HEK293 (cell line): ENCODE data around the gene CCHCR1.

Experiments used
- GLIS2 ChIP-seq: fragments of 450-650 bp; formaldehyde crosslinking; IDR thresholded peaks from 2 replicates; pipeline ENCODE4 v1.5.1; 2016; ENCODE audit warnings: missing biosample characterization, missing genetic modification characterization
- HOXC10 ChIP-seq: sonication (generic); formaldehyde crosslinking; IDR thresholded peaks from 2 replicates; pipeline ENCODE4 v1.8.1; 2023; ENCODE audit warnings: mild to moderate bottlenecking, missing genetic modification reagents
- KLF10 ChIP-seq: fragments of 450-650 bp; IDR thresholded peaks from 2 replicates; pipeline ENCODE4 v1.5.1; 2018; ENCODE audit warnings: missing biosample characterization, mild to moderate bottlenecking, missing genetic modification characterization
- KLF9 ChIP-seq: fragments of 450-650 bp; formaldehyde crosslinking; IDR thresholded peaks from 2 replicates; pipeline ENCODE4 v1.5.1; 2016; ENCODE audit warnings: missing biosample characterization, missing genetic modification characterization, low read depth
- RBAK ChIP-seq: fragments of 450-650 bp; formaldehyde crosslinking; IDR thresholded peaks from 2 replicates; pipeline ENCODE4 v1.5.1; 2016; ENCODE audit warnings: missing biosample characterization, missing genetic modification characterization
- SCRT2 ChIP-seq: fragments of 450-650 bp; formaldehyde crosslinking; IDR thresholded peaks from 2 replicates; pipeline ENCODE4 v1.5.1; 2016; ENCODE audit warnings: missing biosample characterization, missing genetic modification characterization
- SETDB1 ChIP-seq: IDR thresholded peaks from one replicate; pipeline ENCODE4 v1.6.1; 2017; ENCODE audit warnings: mild to moderate bottlenecking, low read length, moderate library complexity, mixed read lengths; ENCODE audit not compliant: insufficient read length
- ZBTB17 ChIP-seq: fragments of 450-650 bp; formaldehyde crosslinking; IDR thresholded peaks from 2 replicates; pipeline ENCODE4 v1.5.1; 2016; ENCODE audit warnings: missing biosample characterization, missing genetic modification characterization
- ZBTB7A ChIP-seq: fragments of 450-650 bp; formaldehyde crosslinking; IDR thresholded peaks from 2 replicates; pipeline ENCODE4 v1.5.1; 2016; ENCODE audit warnings: low read depth, missing biosample characterization, missing genetic modification characterization
- ZFP37 ChIP-seq: fragments of 450-650 bp; formaldehyde crosslinking; IDR thresholded peaks from 2 replicates; pipeline ENCODE4 v1.5.1; 2016; ENCODE audit warnings: missing biosample characterization, missing genetic modification characterization
- ZFP69B ChIP-seq: fragments of 450-650 bp; formaldehyde crosslinking; IDR thresholded peaks from 2 replicates; pipeline ENCODE4 v1.5.1; 2016; ENCODE audit warnings: missing biosample characterization, missing genetic modification characterization
- ZNF121 ChIP-seq: fragments of 450-650 bp; formaldehyde crosslinking; IDR thresholded peaks from 2 replicates; pipeline ENCODE4 v1.5.1; 2016; ENCODE audit warnings: missing biosample characterization, missing genetic modification characterization
- ZNF138 ChIP-seq: fragments of 450-650 bp; formaldehyde crosslinking; IDR thresholded peaks from 2 replicates; pipeline ENCODE4 v1.5.1; 2016; ENCODE audit warnings: missing biosample characterization, missing genetic modification characterization, borderline replicate concordance
- ZNF16 ChIP-seq: fragments of 450-650 bp; formaldehyde crosslinking; IDR thresholded peaks from 2 replicates; pipeline ENCODE4 v1.5.1; 2016; ENCODE audit warnings: low read depth, missing biosample characterization, missing genetic modification characterization
- ZNF335 ChIP-seq: fragments of 450-650 bp; formaldehyde crosslinking; conservative IDR thresholded peaks from 2 replicates; pipeline ENCODE4 v1.5.1; 2016; ENCODE audit warnings: missing biosample characterization, missing genetic modification characterization
- ZNF350 ChIP-seq: fragments of 450-650 bp; formaldehyde crosslinking; IDR thresholded peaks from 2 replicates; pipeline ENCODE4 v1.5.0; 2017; ENCODE audit warnings: missing biosample characterization, mild to moderate bottlenecking, missing genetic modification characterization
- ZNF354C ChIP-seq: fragments of 450-650 bp; formaldehyde crosslinking; IDR thresholded peaks from 2 replicates; pipeline ENCODE4 v1.5.1; 2016; ENCODE audit warnings: missing biosample characterization, missing genetic modification characterization, low read depth, borderline replicate concordance
- ZNF514 ChIP-seq: fragments of 450-650 bp; formaldehyde crosslinking; IDR thresholded peaks from 2 replicates; pipeline ENCODE4 v1.5.1; 2016; ENCODE audit warnings: missing biosample characterization, missing genetic modification characterization
- ZNF621 ChIP-seq: fragments of 450-650 bp; formaldehyde crosslinking; IDR thresholded peaks from 2 replicates; pipeline ENCODE4 v1.5.1; 2017; ENCODE audit warnings: missing biosample characterization, missing genetic modification characterization
- TF ChIP-seq, protein P1 (sequence below): fragments of 450-650 bp; formaldehyde crosslinking; IDR thresholded peaks from 2 replicates; pipeline ENCODE4 v1.5.1; 2016; ENCODE audit warnings: missing biosample characterization, missing genetic modification characterization, low read depth
- TF ChIP-seq, protein P2 (sequence below): fragments of 450-650 bp; formaldehyde crosslinking; IDR thresholded peaks from 2 replicates; pipeline ENCODE4 v1.5.1; 2016; ENCODE audit warnings: missing biosample characterization, missing genetic modification characterization, borderline replicate concordance
- TF ChIP-seq, protein P3 (sequence below): fragments of 450-650 bp; formaldehyde crosslinking; conservative IDR thresholded peaks from 2 replicates; pipeline ENCODE4 v1.5.1; 2016; ENCODE audit warnings: low read depth, missing biosample characterization, missing genetic modification characterization
- TF ChIP-seq, protein P4 (sequence below): fragments of 450-650 bp; formaldehyde crosslinking; IDR thresholded peaks from 2 replicates; pipeline ENCODE4 v1.5.1; 2016; ENCODE audit warnings: missing biosample characterization, missing genetic modification characterization
- TF ChIP-seq, protein P5 (sequence below): fragments of 450-650 bp; formaldehyde crosslinking; IDR thresholded peaks from 2 replicates; pipeline ENCODE4 v1.5.1; 2016; ENCODE audit warnings: missing biosample characterization, missing genetic modification characterization

Gene CCHCR1

DNA sequence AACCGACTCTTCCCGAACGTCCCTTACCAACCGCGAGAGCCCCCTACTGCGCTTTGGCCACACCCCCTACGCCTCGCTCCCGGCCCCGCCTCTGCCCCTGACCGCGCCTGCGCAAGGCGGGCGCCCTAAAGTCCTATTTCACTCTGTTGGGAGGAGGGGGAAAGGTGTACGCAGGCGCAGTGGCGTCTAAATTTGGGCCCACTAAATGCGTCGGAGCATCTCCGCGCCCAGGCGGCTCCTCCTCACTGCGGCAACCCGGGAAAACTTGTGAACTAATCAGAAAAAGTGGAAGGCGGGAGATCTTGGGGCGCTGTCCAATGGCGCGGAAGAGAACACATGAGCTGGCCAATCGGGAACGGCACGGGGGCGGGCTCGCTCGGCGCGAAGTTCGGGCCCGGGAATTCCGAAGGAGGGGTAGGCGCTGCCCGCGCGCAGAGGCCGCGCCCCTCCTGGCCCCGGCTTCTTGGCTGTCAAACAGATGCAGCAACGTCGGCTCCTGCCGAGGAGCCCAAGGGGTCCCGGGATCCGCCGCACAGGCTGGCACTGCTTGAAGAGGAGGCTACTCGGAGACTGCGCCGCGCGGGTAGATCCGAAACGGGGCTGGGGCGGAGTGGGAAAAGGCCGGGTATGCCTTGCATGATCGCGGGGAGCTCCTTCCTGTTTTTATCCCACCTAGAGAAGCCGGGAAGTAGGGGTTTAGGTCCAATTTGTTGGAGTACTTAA lies 699 bp upstream of the CCHCR1 start, which contains the start of gene TCF19 (continued):
- TF ChIP-seq ZNF514 (tag by site-specific recombination): no peak
- peak; percentile 95 for TF ChIP-seq KLF9 (tag by site-specific recombination)
- TF ChIP-seq, protein P1, sequence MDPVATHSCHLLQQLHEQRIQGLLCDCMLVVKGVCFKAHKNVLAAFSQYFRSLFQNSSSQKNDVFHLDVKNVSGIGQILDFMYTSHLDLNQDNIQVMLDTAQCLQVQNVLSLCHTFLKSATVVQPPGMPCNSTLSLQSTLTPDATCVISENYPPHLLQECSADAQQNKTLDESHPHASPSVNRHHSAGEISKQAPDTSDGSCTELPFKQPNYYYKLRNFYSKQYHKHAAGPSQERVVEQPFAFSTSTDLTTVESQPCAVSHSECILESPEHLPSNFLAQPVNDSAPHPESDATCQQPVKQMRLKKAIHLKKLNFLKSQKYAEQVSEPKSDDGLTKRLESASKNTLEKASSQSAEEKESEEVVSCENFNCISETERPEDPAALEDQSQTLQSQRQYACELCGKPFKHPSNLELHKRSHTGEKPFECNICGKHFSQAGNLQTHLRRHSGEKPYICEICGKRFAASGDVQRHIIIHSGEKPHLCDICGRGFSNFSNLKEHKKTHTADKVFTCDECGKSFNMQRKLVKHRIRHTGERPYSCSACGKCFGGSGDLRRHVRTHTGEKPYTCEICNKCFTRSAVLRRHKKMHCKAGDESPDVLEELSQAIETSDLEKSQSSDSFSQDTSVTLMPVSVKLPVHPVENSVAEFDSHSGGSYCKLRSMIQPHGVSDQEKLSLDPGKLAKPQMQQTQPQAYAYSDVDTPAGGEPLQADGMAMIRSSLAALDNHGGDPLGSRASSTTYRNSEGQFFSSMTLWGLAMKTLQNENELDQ (tag by site-specific recombination): no peak
- TF ChIP-seq, protein P2, sequence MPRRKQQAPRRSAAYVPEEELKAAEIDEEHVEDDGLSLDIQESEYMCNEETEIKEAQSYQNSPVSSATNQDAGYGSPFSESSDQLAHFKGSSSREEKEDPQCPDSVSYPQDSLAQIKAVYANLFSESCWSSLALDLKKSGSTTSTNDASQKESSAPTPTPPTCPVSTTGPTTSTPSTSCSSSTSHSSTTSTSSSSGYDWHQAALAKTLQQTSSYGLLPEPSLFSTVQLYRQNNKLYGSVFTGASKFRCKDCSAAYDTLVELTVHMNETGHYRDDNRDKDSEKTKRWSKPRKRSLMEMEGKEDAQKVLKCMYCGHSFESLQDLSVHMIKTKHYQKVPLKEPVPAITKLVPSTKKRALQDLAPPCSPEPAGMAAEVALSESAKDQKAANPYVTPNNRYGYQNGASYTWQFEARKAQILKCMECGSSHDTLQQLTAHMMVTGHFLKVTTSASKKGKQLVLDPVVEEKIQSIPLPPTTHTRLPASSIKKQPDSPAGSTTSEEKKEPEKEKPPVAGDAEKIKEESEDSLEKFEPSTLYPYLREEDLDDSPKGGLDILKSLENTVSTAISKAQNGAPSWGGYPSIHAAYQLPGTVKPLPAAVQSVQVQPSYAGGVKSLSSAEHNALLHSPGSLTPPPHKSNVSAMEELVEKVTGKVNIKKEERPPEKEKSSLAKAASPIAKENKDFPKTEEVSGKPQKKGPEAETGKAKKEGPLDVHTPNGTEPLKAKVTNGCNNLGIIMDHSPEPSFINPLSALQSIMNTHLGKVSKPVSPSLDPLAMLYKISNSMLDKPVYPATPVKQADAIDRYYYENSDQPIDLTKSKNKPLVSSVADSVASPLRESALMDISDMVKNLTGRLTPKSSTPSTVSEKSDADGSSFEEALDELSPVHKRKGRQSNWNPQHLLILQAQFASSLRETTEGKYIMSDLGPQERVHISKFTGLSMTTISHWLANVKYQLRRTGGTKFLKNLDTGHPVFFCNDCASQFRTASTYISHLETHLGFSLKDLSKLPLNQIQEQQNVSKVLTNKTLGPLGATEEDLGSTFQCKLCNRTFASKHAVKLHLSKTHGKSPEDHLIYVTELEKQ: no peak
- TF ChIP-seq ZBTB7A (tag by site-specific recombination): peak; percentile 74; the same call in 1 of the 2 replicates
- TF ChIP-seq ZNF121 (tag by site-specific recombination): no peak
- TF ChIP-seq RBAK (tag by site-specific recombination): no peak
- peak; percentile 87 for TF ChIP-seq KLF10 (tag by site-specific recombination)
- TF ChIP-seq, protein P3, sequence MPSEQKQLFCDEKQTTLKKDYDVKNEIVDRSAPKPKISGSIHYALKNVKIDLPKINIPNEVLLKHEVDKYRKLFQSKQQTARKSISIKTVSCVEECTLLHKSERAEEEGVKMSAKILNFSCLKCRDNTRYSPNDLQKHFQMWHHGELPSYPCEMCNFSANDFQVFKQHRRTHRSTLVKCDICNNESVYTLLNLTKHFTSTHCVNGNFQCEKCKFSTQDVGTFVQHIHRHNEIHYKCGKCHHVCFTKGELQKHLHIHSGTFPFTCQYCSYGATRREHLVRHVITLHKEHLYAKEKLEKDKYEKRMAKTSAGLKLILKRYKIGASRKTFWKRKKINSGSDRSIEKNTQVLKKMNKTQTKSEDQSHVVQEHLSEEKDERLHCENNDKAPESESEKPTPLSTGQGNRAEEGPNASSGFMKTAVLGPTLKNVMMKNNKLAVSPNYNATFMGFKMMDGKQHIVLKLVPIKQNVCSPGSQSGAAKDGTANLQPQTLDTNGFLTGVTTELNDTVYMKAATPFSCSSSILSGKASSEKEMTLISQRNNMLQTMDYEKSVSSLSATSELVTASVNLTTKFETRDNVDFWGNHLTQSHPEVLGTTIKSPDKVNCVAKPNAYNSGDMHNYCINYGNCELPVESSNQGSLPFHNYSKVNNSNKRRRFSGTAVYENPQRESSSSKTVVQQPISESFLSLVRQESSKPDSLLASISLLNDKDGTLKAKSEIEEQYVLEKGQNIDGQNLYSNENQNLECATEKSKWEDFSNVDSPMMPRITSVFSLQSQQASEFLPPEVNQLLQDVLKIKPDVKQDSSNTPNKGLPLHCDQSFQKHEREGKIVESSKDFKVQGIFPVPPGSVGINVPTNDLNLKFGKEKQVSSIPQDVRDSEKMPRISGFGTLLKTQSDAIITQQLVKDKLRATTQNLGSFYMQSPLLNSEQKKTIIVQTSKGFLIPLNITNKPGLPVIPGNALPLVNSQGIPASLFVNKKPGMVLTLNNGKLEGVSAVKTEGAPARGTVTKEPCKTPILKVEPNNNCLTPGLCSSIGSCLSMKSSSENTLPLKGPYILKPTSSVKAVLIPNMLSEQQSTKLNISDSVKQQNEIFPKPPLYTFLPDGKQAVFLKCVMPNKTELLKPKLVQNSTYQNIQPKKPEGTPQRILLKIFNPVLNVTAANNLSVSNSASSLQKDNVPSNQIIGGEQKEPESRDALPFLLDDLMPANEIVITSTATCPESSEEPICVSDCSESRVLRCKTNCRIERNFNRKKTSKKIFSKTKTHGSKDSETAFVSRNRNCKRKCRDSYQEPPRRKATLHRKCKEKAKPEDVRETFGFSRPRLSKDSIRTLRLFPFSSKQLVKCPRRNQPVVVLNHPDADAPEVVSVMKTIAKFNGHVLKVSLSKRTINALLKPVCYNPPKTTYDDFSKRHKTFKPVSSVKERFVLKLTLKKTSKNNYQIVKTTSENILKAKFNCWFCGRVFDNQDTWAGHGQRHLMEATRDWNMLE (tag by site-specific recombination): no peak
- TF ChIP-seq SCRT2 (tag by site-specific recombination): no peak
- peak; percentile 88; the same call in 1 of the 2 replicates for TF ChIP-seq HOXC10 (CRISPR knock-in tag)
- TF ChIP-seq SETDB1: no peak
- no peak for TF ChIP-seq ZNF621
- TF ChIP-seq ZBTB17 (tag by site-specific recombination): peak; percentile 72
- TF ChIP-seq ZFP69B (tag by site-specific recombination): peak; percentile 86; the same call in 1 of the 2 replicates
- TF ChIP-seq ZNF335: no peak
- TF ChIP-seq, protein P4, sequence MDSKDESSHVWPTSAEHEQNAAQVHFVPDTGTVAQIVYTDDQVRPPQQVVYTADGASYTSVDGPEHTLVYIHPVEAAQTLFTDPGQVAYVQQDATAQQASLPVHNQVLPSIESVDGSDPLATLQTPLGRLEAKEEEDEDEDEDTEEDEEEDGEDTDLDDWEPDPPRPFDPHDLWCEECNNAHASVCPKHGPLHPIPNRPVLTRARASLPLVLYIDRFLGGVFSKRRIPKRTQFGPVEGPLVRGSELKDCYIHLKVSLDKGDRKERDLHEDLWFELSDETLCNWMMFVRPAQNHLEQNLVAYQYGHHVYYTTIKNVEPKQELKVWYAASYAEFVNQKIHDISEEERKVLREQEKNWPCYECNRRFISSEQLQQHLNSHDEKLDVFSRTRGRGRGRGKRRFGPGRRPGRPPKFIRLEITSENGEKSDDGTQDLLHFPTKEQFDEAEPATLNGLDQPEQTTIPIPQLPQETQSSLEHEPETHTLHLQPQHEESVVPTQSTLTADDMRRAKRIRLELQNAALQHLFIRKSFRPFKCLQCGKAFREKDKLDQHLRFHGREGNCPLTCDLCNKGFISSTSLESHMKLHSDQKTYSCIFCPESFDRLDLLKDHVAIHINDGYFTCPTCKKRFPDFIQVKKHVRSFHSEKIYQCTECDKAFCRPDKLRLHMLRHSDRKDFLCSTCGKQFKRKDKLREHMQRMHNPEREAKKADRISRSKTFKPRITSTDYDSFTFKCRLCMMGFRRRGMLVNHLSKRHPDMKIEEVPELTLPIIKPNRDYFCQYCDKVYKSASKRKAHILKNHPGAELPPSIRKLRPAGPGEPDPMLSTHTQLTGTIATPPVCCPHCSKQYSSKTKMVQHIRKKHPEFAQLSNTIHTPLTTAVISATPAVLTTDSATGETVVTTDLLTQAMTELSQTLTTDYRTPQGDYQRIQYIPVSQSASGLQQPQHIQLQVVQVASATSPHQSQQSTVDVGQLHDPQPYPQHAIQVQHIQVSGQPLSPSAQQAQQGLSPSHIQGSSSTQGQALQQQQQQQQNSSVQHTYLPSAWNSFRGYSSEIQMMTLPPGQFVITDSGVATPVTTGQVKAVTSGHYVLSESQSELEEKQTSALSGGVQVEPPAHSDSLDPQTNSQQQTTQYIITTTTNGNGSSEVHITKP (tag by site-specific recombination): peak; percentile 93
- TF ChIP-seq ZNF138: no peak
- no peak for TF ChIP-seq ZNF354C (tag by site-specific recombination)
- no peak for TF ChIP-seq ZNF16
- TF ChIP-seq ZFP37 (tag by site-specific recombination): no peak
- TF ChIP-seq, protein P5, sequence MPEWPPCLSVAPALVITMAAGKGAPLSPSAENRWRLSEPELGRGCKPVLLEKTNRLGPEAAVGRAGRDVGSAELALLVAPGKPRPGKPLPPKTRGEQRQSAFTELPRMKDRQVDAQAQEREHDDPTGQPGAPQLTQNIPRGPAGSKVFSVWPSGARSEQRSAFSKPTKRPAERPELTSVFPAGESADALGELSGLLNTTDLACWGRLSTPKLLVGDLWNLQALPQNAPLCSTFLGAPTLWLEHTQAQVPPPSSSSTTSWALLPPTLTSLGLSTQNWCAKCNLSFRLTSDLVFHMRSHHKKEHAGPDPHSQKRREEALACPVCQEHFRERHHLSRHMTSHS: no peak
- TF ChIP-seq GLIS2 (tag by site-specific recombination): peak; percentile 18
- no peak for TF ChIP-seq ZNF350
